HCT116 (cell line): ENCODE results near the gene GRIA1. TPM values are rescaled to one million over a fixed set of nuclear protein-coding genes. Genes with fewer than 3 reads are reported as not detected.

Experiments
- ATAC-seq: fragments of 200-7000 bp; cut with Tn5 transposase; 2 replicates; pipeline ENCODE4 v1.9.1; 2020; ENCODE audit warnings: mild to moderate bottlenecking, moderate library complexity
- BruUV-seq: library from RNA; stranded (reverse); fragments of 400-500 nt; replicated peaks from 2 replicates; lab custom pipeline; 2021; lab: Mats Ljungman, UMichigan
- CTCF ChIA-PET: fragments of 300-600 bp; sonication (Branson Sonifier 250); formaldehyde crosslinking; loops from one replicate; lab custom pipeline; 2021; ENCODE audit warnings: antibody characterized with exemption; lab: Charles Lee
- POLR2A ChIA-PET: fragments of 300-600, 350-600 bp; sonication (Branson Sonifier 250); formaldehyde crosslinking; loops from one replicate; lab custom pipeline; 2021; ENCODE audit warnings: antibody characterized with exemption; lab: Charles Lee
- RAD21 ChIA-PET, 2 experiments: fragments of 300-600 bp; sonication (Branson Sonifier 250); formaldehyde crosslinking; loops; one replicate each; lab custom pipeline; 2023; ENCODE audit warnings: low total read pairs in 2 of 2; ENCODE audit not compliant: uncharacterized antibody in 2 of 2, unreplicated experiment in 2 of 2, low non-redundant PET in 1 of 2; lab: Charles Lee
- DNase-seq: peaks from one replicate; pipeline ENCODE4 v3.0.0-alpha.2; 2010; ENCODE audit warnings: low read depth, low spot score
- H2AFZ ChIP-seq: fragments of 200-600 bp; shearing (Covaris generic), sonication (generic); 2 replicates; pipeline ENCODE4 v1.6.1; 2017; ENCODE audit warnings: low read depth, mixed run types, mixed read lengths, antibody characterized with exemption, low read length; ENCODE audit not compliant: poor library complexity, severe bottlenecking
- H3K27ac ChIP-seq: 2 replicates; pipeline ENCODE4 v1.5.1; 2012; ENCODE audit warnings: low read depth, low read length
- H3K27me3 ChIP-seq: fragments of 200-600 bp; sonication (generic); 2 replicates; pipeline ENCODE4 v1.6.1; 2016; ENCODE audit warnings: mixed run types, low read length, mixed read lengths; ENCODE audit not compliant: insufficient read depth
- H3K36me3 ChIP-seq, 2 experiments: fragments of 200-500 bp in 1 of 2; fragments of 200-600 bp in 1 of 2; sonication (Bioruptor generic) in 1 of 2; sonication (generic) in 1 of 2; 2 replicates each; pipeline versions ENCODE4 v1.5.1 to v1.6.1; 2014 to 2016; ENCODE audit warnings: low read length in 2 of 2, inconsistent platforms in 1 of 2, mixed read lengths in 1 of 2, mixed run types in 1 of 2; ENCODE audit not compliant: insufficient read depth in 2 of 2, control insufficient read depth in 1 of 2
- H3K4me1 ChIP-seq, 2 experiments: fragments of 200-600 bp in 1 of 2; sonication (generic) in 1 of 2; 2 replicates each; pipeline versions ENCODE4 v1.5.1 to v1.6.1; 2012 to 2017; ENCODE audit warnings: low read length in 2 of 2, inconsistent platforms in 1 of 2, mild to moderate bottlenecking in 1 of 2, mixed read lengths in 1 of 2, mixed run types in 1 of 2, moderate library complexity in 1 of 2; ENCODE audit not compliant: insufficient read depth in 2 of 2, control insufficient read depth in 1 of 2
- H3K4me2 ChIP-seq: fragments of 200-600 bp; sonication (generic); 2 replicates; pipeline ENCODE4 v1.6.1; 2017; ENCODE audit warnings: mixed run types, low read length, mixed read lengths
- H3K4me3 ChIP-seq, 2 experiments: fragments of 200-600 bp in 1 of 2; sonication (generic) in 1 of 2; replicated peaks in 1 of 2; 2 replicates each; pipeline ENCODE4 v1.5.1; 2011 to 2016; ENCODE audit warnings: low read length in 2 of 2, control low read depth in 1 of 2, low read depth in 1 of 2, mild to moderate bottlenecking in 1 of 2, mixed read lengths in 1 of 2, mixed run types in 1 of 2
- H3K79me2 ChIP-seq: fragments of 200-600 bp; sonication (generic); 2 replicates; pipeline ENCODE4 v1.6.1; 2017; ENCODE audit warnings: mild to moderate bottlenecking, mixed run types, low read length, moderate library complexity, mixed read lengths; ENCODE audit not compliant: insufficient read depth
- H3K9ac ChIP-seq: fragments of 200-600 bp; sonication (generic); 2 replicates; pipeline ENCODE4 v1.6.1; 2016; ENCODE audit warnings: low read length, mixed read lengths
- H3K9me2 ChIP-seq: fragments of 200-600 bp; sonication (generic), shearing (Covaris generic); 2 replicates; pipeline ENCODE4 v1.6.1; 2017; ENCODE audit warnings: mixed run types, mild to moderate bottlenecking, moderate library complexity; ENCODE audit not compliant: insufficient read depth
- H3K9me3 ChIP-seq, 2 experiments: fragments of 200-500 bp in 1 of 2; fragments of 200-600 bp in 1 of 2; sonication (Bioruptor generic) in 1 of 2; sonication (generic) in 1 of 2; 2 replicates each; pipeline ENCODE4 v1.6.1; 2014 to 2017; ENCODE audit warnings: low read length in 2 of 2, mixed read lengths in 2 of 2, inconsistent platforms in 1 of 2, low read depth in 1 of 2, mild to moderate bottlenecking in 1 of 2, mixed run types in 1 of 2, moderate library complexity in 1 of 2; ENCODE audit not compliant: control insufficient read depth in 1 of 2, insufficient read depth in 1 of 2
- H4K20me1 ChIP-seq: fragments of 200-600 bp; sonication (generic), shearing (Covaris generic); 2 replicates; pipeline ENCODE4 v1.6.1; 2017; ENCODE audit warnings: mixed run types, mild to moderate bottlenecking, moderate library complexity; ENCODE audit not compliant: insufficient read depth
- CBX3 ChIP-seq: IDR thresholded peaks from 2 replicates; pipeline ENCODE4 v1.6.1; 2012; ENCODE audit warnings: low read depth
- CEBPB ChIP-seq: IDR thresholded peaks from 2 replicates; pipeline ENCODE4 v1.6.1; 2012; ENCODE audit warnings: low read depth
- EGR1 ChIP-seq: IDR thresholded peaks from 2 replicates; pipeline ENCODE4 v1.6.1; 2012; ENCODE audit warnings: low read depth
- FOSL1 ChIP-seq: IDR thresholded peaks from 2 replicates; pipeline ENCODE4 v1.6.1; 2012; ENCODE audit warnings: low read depth
- JUND ChIP-seq: IDR thresholded peaks from 2 replicates; pipeline ENCODE4 v1.6.1; 2012
- POLR2A ChIP-seq: IDR thresholded peaks from 2 replicates; pipeline ENCODE4 v1.7.0; 2011; ENCODE audit warnings: borderline replicate concordance; ENCODE audit not compliant: insufficient read depth, insufficient read length; ENCODE audit errors: extremely low read depth
- RAD21 ChIP-seq: IDR thresholded peaks from 2 replicates; pipeline ENCODE4 v1.6.1; 2012; ENCODE audit warnings: low read depth, mild to moderate bottlenecking
- SIN3A ChIP-seq: IDR thresholded peaks from 2 replicates; pipeline ENCODE4 v1.6.1; 2012; ENCODE audit warnings: low read depth
- SP1 ChIP-seq: IDR thresholded peaks from 2 replicates; pipeline ENCODE4 v1.6.1; 2012; ENCODE audit warnings: low read depth
- SRF ChIP-seq: IDR thresholded peaks from 2 replicates; pipeline ENCODE4 v1.6.1; 2012; ENCODE audit warnings: low read depth
- TCF7L2 ChIP-seq: IDR thresholded peaks from 2 replicates; pipeline ENCODE4 v1.7.0; 2011; ENCODE audit warnings: borderline replicate concordance, inconsistent platforms; ENCODE audit not compliant: insufficient read depth, insufficient read length; ENCODE audit errors: extremely low read depth
- YY1 ChIP-seq: IDR thresholded peaks from 2 replicates; pipeline ENCODE4 v1.6.1; 2011; ENCODE audit warnings: low read length, low read depth, moderate library complexity, mild to moderate bottlenecking; ENCODE audit not compliant: insufficient replicate concordance; ENCODE audit errors: extremely low read depth
- ZFX ChIP-seq: fragments of 450-650 bp; IDR thresholded peaks from 2 replicates; pipeline ENCODE4 v1.6.1; 2017
- intact Hi-C: fragments of 100-400 bp; cut with micrococcal nuclease; formaldehyde crosslinking; loops from 2 replicates; pipeline ENCODE4 v1.10.0; 2022
- total RNA-seq: library from RNA; stranded (reverse); gene quantifications from one replicate; pipeline ENCODE4 v1.2.1, GENCODE V29; 2021; ENCODE audit not compliant: unreplicated experiment
- TF ChIP-seq, protein P1 (sequence below): IDR thresholded peaks from 2 replicates; pipeline ENCODE4 v1.6.1; 2012
- TF ChIP-seq, protein P2 (sequence below): IDR thresholded peaks from 2 replicates; pipeline ENCODE4 v1.6.1; 2012; ENCODE audit warnings: low read depth
- TF ChIP-seq, protein P3 (sequence below): IDR thresholded peaks from 2 replicates; pipeline ENCODE4 v1.6.1; 2012

The GRIA1 gene
- total RNA-seq, 1 experiment from 2014 or later: not detected

DNA sequence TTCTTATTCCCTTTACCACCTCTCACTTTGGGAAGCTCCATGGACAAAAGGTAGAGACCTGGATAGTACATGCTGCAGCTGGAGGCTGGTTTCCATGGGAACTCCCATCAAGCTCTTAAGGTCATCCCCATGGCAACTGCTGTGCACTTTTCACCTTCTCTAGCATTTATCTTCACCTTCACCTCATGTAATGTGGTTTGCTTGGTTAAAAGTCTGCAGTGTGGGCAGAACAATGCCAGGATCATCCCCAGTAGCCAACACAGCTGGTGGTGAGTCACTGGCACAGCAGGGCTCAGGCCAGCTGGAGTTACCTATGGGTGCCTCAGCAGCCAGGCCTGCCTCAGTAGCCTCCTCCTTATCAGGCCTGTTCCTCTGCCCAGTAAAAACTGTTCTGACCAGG lies 210.5 kb downstream of the GRIA1 start:
- ATAC-seq (no peak), DNase-seq (no peak)
- Histone ChIP-seq H3K9me2 (no peaks in the 10 kb centered on the region), H4K20me1 (no peaks in the 10 kb centered on the region), H3K4me3 (no peak overlapping the region), H3K4me2 (no peak overlapping the region), H2AFZ (no peak overlapping the region), H3K36me3 (no peaks in the 10 kb centered on the region), H3K27ac (no peak overlapping the region), H3K27me3 (peaks cover 41% of the 10 kb centered on the region)
- no TSS peak for BruUV-seq
- POLR2A ChIA-PET: no interaction called here
- CTCF ChIA-PET: no interaction called here
- intact Hi-C loops: no loop called here
- TF ChIP-seq CBX3: no peak
- no peak for TF ChIP-seq RAD21
- no peak for TF ChIP-seq JUND
- TF ChIP-seq, protein P1, sequence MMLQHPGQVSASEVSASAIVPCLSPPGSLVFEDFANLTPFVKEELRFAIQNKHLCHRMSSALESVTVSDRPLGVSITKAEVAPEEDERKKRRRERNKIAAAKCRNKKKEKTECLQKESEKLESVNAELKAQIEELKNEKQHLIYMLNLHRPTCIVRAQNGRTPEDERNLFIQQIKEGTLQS: no peak
- no peak for TF ChIP-seq POLR2A
- TF ChIP-seq TCF7L2: no peak
- TF ChIP-seq, all 23 proteins: peak for 0
- Histone ChIP-seq H3K9me3 (no peaks in the 10 kb centered on the region), H3K9ac (no peak overlapping the region), H3K79me2 (no peaks in the 10 kb centered on the region), H3K4me1 (no peaks in the 10 kb centered on the region)
- RAD21 ChIA-PET: no interaction called here

DNA sequence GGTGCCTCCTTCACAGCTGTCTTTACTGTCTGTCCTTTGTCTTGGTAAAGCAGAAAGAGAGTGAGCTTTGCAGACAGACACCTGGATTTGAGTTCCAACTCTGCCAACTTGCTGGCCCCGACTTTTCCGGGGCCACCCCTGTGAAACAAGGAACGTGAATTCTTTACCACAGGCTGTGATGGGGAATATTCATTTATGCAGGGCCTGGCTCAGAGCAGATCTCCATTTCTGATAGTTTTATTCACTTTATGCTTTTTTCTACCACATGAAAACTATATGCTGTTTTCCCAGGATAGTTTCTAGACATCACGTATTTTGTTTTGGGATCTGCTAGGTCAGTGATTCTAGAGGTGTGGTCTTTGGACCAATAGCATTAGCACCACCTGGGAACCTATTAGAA lies 211.8 kb downstream of the GRIA1 start:
- no peak overlapping the region for H3K4me2 ChIP-seq
- BruUV-seq: no TSS peak
- no peak for TF ChIP-seq ZFX
- TF ChIP-seq SIN3A: no peak
- TF ChIP-seq CBX3: no peak
- TF ChIP-seq SRF: no peak
- no peak for TF ChIP-seq FOSL1
- TF ChIP-seq, protein P2, sequence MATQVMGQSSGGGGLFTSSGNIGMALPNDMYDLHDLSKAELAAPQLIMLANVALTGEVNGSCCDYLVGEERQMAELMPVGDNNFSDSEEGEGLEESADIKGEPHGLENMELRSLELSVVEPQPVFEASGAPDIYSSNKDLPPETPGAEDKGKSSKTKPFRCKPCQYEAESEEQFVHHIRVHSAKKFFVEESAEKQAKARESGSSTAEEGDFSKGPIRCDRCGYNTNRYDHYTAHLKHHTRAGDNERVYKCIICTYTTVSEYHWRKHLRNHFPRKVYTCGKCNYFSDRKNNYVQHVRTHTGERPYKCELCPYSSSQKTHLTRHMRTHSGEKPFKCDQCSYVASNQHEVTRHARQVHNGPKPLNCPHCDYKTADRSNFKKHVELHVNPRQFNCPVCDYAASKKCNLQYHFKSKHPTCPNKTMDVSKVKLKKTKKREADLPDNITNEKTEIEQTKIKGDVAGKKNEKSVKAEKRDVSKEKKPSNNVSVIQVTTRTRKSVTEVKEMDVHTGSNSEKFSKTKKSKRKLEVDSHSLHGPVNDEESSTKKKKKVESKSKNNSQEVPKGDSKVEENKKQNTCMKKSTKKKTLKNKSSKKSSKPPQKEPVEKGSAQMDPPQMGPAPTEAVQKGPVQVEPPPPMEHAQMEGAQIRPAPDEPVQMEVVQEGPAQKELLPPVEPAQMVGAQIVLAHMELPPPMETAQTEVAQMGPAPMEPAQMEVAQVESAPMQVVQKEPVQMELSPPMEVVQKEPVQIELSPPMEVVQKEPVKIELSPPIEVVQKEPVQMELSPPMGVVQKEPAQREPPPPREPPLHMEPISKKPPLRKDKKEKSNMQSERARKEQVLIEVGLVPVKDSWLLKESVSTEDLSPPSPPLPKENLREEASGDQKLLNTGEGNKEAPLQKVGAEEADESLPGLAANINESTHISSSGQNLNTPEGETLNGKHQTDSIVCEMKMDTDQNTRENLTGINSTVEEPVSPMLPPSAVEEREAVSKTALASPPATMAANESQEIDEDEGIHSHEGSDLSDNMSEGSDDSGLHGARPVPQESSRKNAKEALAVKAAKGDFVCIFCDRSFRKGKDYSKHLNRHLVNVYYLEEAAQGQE: no peak
- no peak for TF ChIP-seq EGR1
- TF ChIP-seq POLR2A: no peak
- no peak for TF ChIP-seq SP1
- TF ChIP-seq CEBPB: no peak
- TF ChIP-seq YY1: no peak
- TF ChIP-seq, protein P3, sequence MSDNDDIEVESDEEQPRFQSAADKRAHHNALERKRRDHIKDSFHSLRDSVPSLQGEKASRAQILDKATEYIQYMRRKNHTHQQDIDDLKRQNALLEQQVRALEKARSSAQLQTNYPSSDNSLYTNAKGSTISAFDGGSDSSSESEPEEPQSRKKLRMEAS: no peak
- H4K20me1 ChIP-seq: no peaks in the 10 kb centered on the region
- no peaks in the 10 kb centered on the region for H3K9me3 ChIP-seq
- DNase-seq (no peak), ATAC-seq (no peak)
- H3K36me3 ChIP-seq: no peaks in the 10 kb centered on the region
- H3K9ac ChIP-seq: no peak overlapping the region
- CTCF ChIA-PET: no interaction called here
- POLR2A ChIA-PET: no interaction called here
- no peaks in the 10 kb centered on the region for H3K4me1 ChIP-seq
- H3K4me3 ChIP-seq: no peak overlapping the region
- no peak overlapping the region for H2AFZ ChIP-seq
- no peaks in the 10 kb centered on the region for H3K79me2 ChIP-seq
- H3K9me2 ChIP-seq: no peaks in the 10 kb centered on the region
- H3K27ac ChIP-seq: no peak overlapping the region
- RAD21 ChIA-PET: no interaction called here
- peaks cover 32% of the 10 kb centered on the region for H3K27me3 ChIP-seq
- intact Hi-C loops: no loop called here
